ENCODE results near the gene NRP1. TPM values are rescaled to one million over a fixed set of nuclear protein-coding genes. Genes with fewer than 3 reads are reported as not detected.

Gene NRP1
- total and polyA plus RNA-seq, 2 of the 8 experiments (the other 6 are each of a cell fraction or from before 2014, with no cell fraction given) = 1.2 to 2.1 TPM

- Histone ChIP-seq H3K27ac (ENCODE audit: low read depth, low read length) (no peak overlapping the region), H3K9ac (replicated peaks in 1 of 4; ENCODE audit: extremely low read depth in 1 of 4, low read depth in 3 of 4, low read length in 3 of 4) (no peak overlapping the region), H4K5ac (ENCODE audit: insufficient read length, low read depth, low read length) (no peak overlapping the region), H2BK12ac (ENCODE audit: low read depth, low read length) (no peak overlapping the region), H3K14ac (ENCODE audit: insufficient read length) (no peak overlapping the region), H2AK5ac (ENCODE audit: low read depth, low read length) (no peak overlapping the region), H3K4me2 (ENCODE audit: insufficient read depth in 1 of 2, low read depth in 2 of 2, low read length in 2 of 2) (no peak overlapping the region), H3K23ac (ENCODE audit: insufficient read length) (no peak overlapping the region), H3K4ac (replicated peaks; ENCODE audit: insufficient read length, low read depth, low read length) (no peak overlapping the region), H2BK120ac (replicated peaks; ENCODE audit: low read depth, low read length) (no peak overlapping the region), H2BK5ac (ENCODE audit: low read depth, low read length) (no peak overlapping the region), H4K20me1 (replicated peaks in 1 of 2; ENCODE audit: control insufficient read depth in 1 of 2, insufficient read depth in 2 of 2, low read length in 2 of 2) (no peaks in the 10 kb centered on the region), H2BK15ac (ENCODE audit: low read length) (no peak overlapping the region), H3K79me2 (ENCODE audit: control insufficient read depth in 1 of 2, insufficient read depth in 2 of 2, low read length in 2 of 2) (no peaks in the 10 kb centered on the region), H3K23me2 (ENCODE audit: low read depth, low read length) (no peaks in the 10 kb centered on the region), H3K9me3 (ENCODE audit: insufficient read depth in 2 of 2, low read depth in 1 of 2, low read length in 1 of 2) (no peaks in the 10 kb centered on the region), H3K4me3 (ENCODE audit: extremely low read depth in 1 of 4, insufficient read depth in 2 of 4, low read depth in 3 of 4, low read length in 4 of 4) (no peak overlapping the region), H3K56ac (replicated peaks; ENCODE audit: insufficient read length, low read depth, low read length) (no peak overlapping the region), H3K18ac (ENCODE audit: extremely low read depth, low read length) (no peak overlapping the region), H3K36me3 (ENCODE audit: control insufficient read depth in 2 of 4, insufficient read depth in 4 of 4, low read length in 3 of 4) (peaks cover 0 to 9% (median 0%) of the 10 kb centered on the region in 4 experiments; a peak in 1 of 8 replicates), H4K91ac (replicated peaks; ENCODE audit: insufficient read length, low read length) (no peak overlapping the region), H3K79me1 (ENCODE audit: low read depth, low read length) (no peaks in the 10 kb centered on the region), H3K27me3 (replicated peaks in 1 of 4; ENCODE audit: control insufficient read depth in 3 of 4, extremely low read depth in 1 of 4, insufficient read depth in 3 of 4, low read length in 3 of 4) (no peaks in the 10 kb centered on the region; a peak in 1 of 7 replicates), H4K8ac (ENCODE audit: extremely low read depth, insufficient read depth, low read length) (no peak overlapping the region), H2AFZ (ENCODE audit: low read length) (no peak overlapping the region), H2BK20ac (ENCODE audit: low read length) (no peak overlapping the region), H3K4me1 (replicated peaks in 1 of 4; ENCODE audit: control insufficient read depth in 3 of 4, insufficient read depth in 4 of 4, low read length in 3 of 4) (no peaks in the 10 kb centered on the region)
- FAIRE-seq (no peak), DNase-seq (ENCODE audit: low read depth in 1 of 2, low spot score in 2 of 2) (no peak)
- CTCF ChIA-PET (ENCODE audit: partially characterized antibody) = interaction anchor here (1.2 to 3.4 kb wide), 4 partner anchors 9 to 130 kb away, joined by 4 to 10 read pairs (median 7); no protein-coding TSS in a partner anchor
- 78% methylated on average over 2 of the region's 2 CpGs; no CpG with 5 or more reads in 1 of the 2 experiments for WGBS, 2 experiments (ENCODE audit: extremely low coverage in 1 of 2, insufficient coverage in 1 of 2, insufficient read length in 1 of 2, insufficient replicate concordance in 2 of 2, low coverage in 1 of 2, low lambda C conversion rate in 2 of 2, missing lambda C conversion rate in 1 of 2)
- POLR2A ChIA-PET (ENCODE audit: partially characterized antibody) = no interaction called here
- TF ChIP-seq BACH1 (IDR thresholded peaks at IDR 0.05; ENCODE audit: low read length) (no peak), EP300 (IDR thresholded peaks at IDR 0.05; ENCODE audit: borderline replicate concordance in 1 of 2, low read depth in 2 of 2, low read length in 2 of 2) (no peak), FOSL1 (IDR thresholded peaks at IDR 0.05; ENCODE audit: insufficient read depth, low read depth, low read length) (no peak), SP1 (IDR thresholded peaks at IDR 0.05; ENCODE audit: low read depth, low read length) (no peak), POLR2AphosphoS5 (IDR thresholded peaks at IDR 0.05; ENCODE audit: low read depth, low read length) (no peak), RBBP5 (IDR thresholded peaks at IDR 0.05; ENCODE audit: borderline replicate concordance, low read depth, low read length) (no peak), EZH2 (IDR thresholded peaks at IDR 0.05; ENCODE audit: low read depth, low read length, severe bottlenecking) (no peak)
- TF ChIP-seq, protein P1, sequence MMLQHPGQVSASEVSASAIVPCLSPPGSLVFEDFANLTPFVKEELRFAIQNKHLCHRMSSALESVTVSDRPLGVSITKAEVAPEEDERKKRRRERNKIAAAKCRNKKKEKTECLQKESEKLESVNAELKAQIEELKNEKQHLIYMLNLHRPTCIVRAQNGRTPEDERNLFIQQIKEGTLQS (IDR thresholded peaks at IDR 0.05; ENCODE audit: insufficient read depth, low read depth, low read length) = no peak
Measured at GRCh38 chr10:33326933-33327332, 7.5 kb downstream of the NRP1 start.
